ENCODE measurements around the gene HOXA6. TPM values are rescaled to one million over a fixed set of nuclear protein-coding genes. Genes with fewer than 3 reads are reported as not detected.

Gene HOXA6
- total RNA-seq, 1 donor from 2014 or later = not detected

- intact Hi-C loops (cut with micrococcal nuclease) = loop anchor here (1.0 to 2.0 kb wide), 5 partner anchors 21 to 288 kb away; partner anchors contain the start of genes HOXA4 and SKAP2
- peaks cover 72% of the 10 kb centered on the region for H3K27me3 Mint-ChIP-seq
- POLR2A ChIA-PET = interaction anchor here (1.7 kb wide), 1 partner anchor 9 kb away, joined by 6 read pairs; no protein-coding TSS in a partner anchor
- ATAC-seq (ENCODE audit: low read depth) (no peak), DNase-seq (no peak)
- no peaks in the 10 kb centered on the region for H3K9me3 Mint-ChIP-seq
- CTCF ChIA-PET = interaction anchor here (1.6 to 4.5 kb wide), 4 partner anchors 9 to 298 kb away, joined by 3 to 32 read pairs (median 8); no protein-coding TSS in a partner anchor
- TF ChIP-seq, protein P1, sequence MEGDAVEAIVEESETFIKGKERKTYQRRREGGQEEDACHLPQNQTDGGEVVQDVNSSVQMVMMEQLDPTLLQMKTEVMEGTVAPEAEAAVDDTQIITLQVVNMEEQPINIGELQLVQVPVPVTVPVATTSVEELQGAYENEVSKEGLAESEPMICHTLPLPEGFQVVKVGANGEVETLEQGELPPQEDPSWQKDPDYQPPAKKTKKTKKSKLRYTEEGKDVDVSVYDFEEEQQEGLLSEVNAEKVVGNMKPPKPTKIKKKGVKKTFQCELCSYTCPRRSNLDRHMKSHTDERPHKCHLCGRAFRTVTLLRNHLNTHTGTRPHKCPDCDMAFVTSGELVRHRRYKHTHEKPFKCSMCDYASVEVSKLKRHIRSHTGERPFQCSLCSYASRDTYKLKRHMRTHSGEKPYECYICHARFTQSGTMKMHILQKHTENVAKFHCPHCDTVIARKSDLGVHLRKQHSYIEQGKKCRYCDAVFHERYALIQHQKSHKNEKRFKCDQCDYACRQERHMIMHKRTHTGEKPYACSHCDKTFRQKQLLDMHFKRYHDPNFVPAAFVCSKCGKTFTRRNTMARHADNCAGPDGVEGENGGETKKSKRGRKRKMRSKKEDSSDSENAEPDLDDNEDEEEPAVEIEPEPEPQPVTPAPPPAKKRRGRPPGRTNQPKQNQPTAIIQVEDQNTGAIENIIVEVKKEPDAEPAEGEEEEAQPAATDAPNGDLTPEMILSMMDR (IDR thresholded peaks at IDR 0.05) = no peak
- H3K4me1 Mint-ChIP-seq = peaks cover 49% of the 10 kb centered on the region
- H3K4me3 Mint-ChIP-seq = peak within 1 kb of the TSS; percentile 80
- H3K36me3 Mint-ChIP-seq (ENCODE audit: low read depth) = no peaks in the 10 kb centered on the region
- peak within 1 kb of the TSS; percentile 12 for H3K27ac Mint-ChIP-seq
Measured at GRCh38 chr7:27151931-27152815, 4.6 kb upstream of the HOXA6 start, which contains the start of gene HOXA3. Gene HOXA3 (minus strand): TSS chr7:27152583. CDS start chr7:27110640, 41,943 bp downstream.

DNA sequence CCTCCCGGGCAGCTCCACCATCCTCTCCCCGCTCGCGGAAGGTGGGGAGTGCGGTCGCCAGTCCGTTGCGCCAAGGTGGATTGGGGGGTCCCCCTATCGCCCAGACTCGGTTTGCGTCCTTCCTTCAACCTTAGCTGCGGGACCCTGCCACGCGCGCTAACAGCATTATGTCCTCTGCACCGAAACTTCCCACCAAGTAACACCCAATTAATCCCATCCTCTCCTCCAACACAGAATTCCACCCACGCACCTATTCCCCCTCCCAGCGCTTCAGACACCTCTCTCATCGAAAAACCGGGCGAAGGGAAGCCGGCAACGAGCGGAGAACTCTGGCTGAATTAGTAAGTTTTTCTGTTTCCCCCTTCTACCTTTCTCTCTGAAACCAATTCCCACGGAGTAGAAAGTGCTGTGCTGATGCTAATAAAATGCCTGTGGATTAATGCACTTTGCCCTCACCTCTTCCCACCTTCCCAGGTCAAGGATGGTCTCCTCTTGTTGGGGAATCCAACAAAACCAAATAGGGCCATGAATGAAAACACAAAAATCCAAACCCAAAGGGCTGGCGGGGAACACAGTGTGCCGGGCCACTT, 3.9 kb upstream of the HOXA6 start:
- H3K9me3 Mint-ChIP-seq = no peaks in the 10 kb centered on the region
- peak overlapping the region; percentile 12 for H3K27ac Mint-ChIP-seq
- H3K4me1 Mint-ChIP-seq = peaks cover 49% of the 10 kb centered on the region
- ChIA-PET CTCF (interaction anchor here (1.0 to 4.5 kb wide), 9 partner anchors 8 to 464 kb away, joined by 3 to 32 read pairs (median 6); partner anchors contain the start of gene HOXA1), POLR2A (interaction anchor here (0.7 to 1.7 kb wide), 2 partner anchors 9 to 1061 kb away, joined by 3 to 6 read pairs; no protein-coding TSS in a partner anchor)
- TF ChIP-seq, protein P1 (IDR thresholded peaks at IDR 0.05) = no peak
- no peaks in the 10 kb centered on the region for H3K36me3 Mint-ChIP-seq (ENCODE audit: low read depth)
- H3K4me3 Mint-ChIP-seq = peak overlapping the region; percentile 80
- DNase-seq = no peak
- ATAC-seq (ENCODE audit: low read depth) = no peak
- peaks cover 74% of the 10 kb centered on the region for H3K27me3 Mint-ChIP-seq
- intact Hi-C loops (cut with micrococcal nuclease) = loop anchor here (1.0 to 2.0 kb wide), 5 partner anchors 21 to 287 kb away; partner anchors contain the start of genes HOXA4 and SKAP2

DNA sequence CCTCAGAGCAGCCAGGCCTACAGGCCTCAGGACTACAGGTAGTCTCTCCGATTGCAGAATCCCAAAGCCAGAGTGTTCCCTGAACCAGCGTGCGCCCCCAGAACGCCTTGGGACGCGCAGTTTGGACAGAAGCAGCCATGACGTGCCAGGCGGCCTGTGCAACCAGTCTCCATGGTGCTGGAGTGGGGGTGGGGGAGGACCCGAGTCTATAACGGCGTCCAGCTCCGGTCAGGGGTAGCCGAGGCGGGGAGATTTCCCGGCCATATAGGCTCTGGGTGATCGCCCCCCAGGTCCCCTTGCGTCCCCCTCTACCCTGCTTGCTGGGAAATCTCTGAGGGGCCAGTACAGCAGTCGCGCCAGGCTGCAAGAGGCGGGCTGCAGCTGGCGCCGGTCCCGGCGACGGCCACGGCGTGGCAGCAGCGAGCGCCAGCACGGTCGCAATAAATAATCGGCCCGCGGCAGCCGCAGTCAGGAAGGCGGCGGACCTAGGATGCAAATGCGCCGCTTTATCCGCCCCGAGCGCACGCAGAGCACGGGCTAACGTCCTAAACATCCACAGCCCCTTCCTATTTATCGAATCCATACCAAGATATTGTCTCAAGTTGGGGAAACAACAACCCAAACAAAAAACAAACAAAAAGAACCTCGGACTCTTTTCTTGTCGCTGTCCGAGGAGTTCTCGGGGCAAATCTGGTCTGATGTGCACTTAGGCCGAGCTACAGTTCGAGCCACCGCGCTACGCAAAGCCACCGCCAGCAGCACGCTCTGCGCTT, 3.2 kb upstream of the HOXA6 start:
- peak; percentile 91 for ATAC-seq (ENCODE audit: low read depth)
- Mint-ChIP-seq H3K27ac (peak overlapping the region; percentile 12), H3K36me3 (ENCODE audit: low read depth) (no peaks in the 10 kb centered on the region), H3K9me3 (no peaks in the 10 kb centered on the region), H3K27me3 (peaks cover 76% of the 10 kb centered on the region), H3K4me1 (peaks cover 48% of the 10 kb centered on the region), H3K4me3 (peak overlapping the region; percentile 80)
- ChIA-PET POLR2A (interaction anchor here (0.7 to 1.7 kb wide), 2 partner anchors 10 to 1060 kb away, joined by 3 to 6 read pairs; no protein-coding TSS in a partner anchor), CTCF (interaction anchor here (0.8 to 4.5 kb wide), 16 partner anchors 9 to 781 kb away, joined by 3 to 32 read pairs (median 5); partner anchors contain the start of gene HOXA1)
- TF ChIP-seq, protein P1 (IDR thresholded peaks at IDR 0.05) = peak; percentile 71
- intact Hi-C loops (cut with micrococcal nuclease) = loop anchor here (1.0 to 2.0 kb wide), 6 partner anchors 11 to 286 kb away; partner anchors contain the start of genes HOXA4 and SKAP2
- DNase-seq = peak; percentile 69

GRCh38 chr7:27149842-27150567, 2.4 kb upstream of the HOXA6 start:
- ChIA-PET CTCF (interaction anchor here (0.8 to 4.5 kb wide), 16 partner anchors 9 to 780 kb away, joined by 3 to 32 read pairs (median 5); partner anchors contain the start of gene HOXA1), POLR2A (interaction anchor here (1.7 kb wide), 1 partner anchor 11 kb away, joined by 6 read pairs; no protein-coding TSS in a partner anchor)
- intact Hi-C loops (cut with micrococcal nuclease) = loop anchor here (1.0 to 2.0 kb wide), 4 partner anchors 11 to 53 kb away; partner anchors contain the start of gene HOXA4
- Mint-ChIP-seq H3K27me3 (peaks cover 73% of the 10 kb centered on the region), H3K36me3 (ENCODE audit: low read depth) (no peaks in the 10 kb centered on the region), H3K27ac (no peak overlapping the region), H3K4me3 (peak overlapping the region; percentile 80), H3K4me1 (peaks cover 43% of the 10 kb centered on the region), H3K9me3 (no peaks in the 10 kb centered on the region)
- no peak for DNase-seq
- ATAC-seq (ENCODE audit: low read depth) = no peak
- TF ChIP-seq, protein P1 (IDR thresholded peaks at IDR 0.05) = no peak

All from activated B cell treated with CpG ODN at 0.5 μM for 24 hours (primary cell).